HG02943 (cell line): ENCODE results near the gene NYAP2.

Experiments used
- ATAC-seq: cut with Tn5 transposase; IDR thresholded peaks from one replicate; pipeline ENCODE4 v1.9.1; 2021; ENCODE audit warnings: mild to moderate bottlenecking, low read depth, moderate library complexity; ENCODE audit not compliant: unreplicated experiment

NYAP2 gene

GRCh38 chr2:225425284-225425683, 25.8 kb downstream of the NYAP2 start:
- ATAC-seq: no peak

DNA sequence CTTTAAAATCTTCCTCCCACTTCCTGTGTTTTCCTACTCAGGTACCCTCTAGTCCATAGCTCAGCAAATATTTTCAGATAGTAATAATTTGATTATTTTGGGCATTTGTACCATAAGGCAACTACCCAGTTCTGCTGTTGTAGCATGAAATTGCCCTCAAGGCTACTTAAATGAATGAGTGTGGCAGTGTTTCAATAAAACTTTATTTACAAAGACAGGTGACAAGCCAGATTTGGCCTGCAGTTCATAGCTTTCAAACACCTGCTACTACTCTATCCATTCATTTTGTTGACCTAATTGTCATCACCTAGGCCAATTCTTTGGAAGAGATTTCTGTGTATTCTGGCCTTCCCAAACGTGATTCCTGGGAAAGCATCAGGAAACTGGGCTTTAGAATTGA, 28.9 kb downstream of the NYAP2 start:
- ATAC-seq: no peak

DNA sequence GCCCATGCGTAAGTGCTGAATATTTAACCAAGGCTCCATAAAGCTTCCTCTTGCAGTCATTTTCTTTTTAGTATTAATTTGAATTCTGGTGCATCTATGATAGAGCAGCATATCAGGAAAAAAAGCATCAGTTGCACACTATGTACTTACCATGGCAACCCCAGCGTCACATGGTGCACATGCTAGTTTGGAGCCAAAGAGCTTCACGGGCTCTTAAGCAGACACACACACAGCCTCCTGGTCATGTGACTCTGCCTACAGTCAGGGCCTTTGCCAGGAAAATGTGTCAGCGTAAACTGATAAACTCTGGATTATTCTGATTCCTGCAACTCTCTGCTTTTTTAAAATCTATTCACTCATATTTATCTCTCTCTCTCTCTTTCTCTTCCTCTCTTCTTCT, 30.2 kb downstream of the NYAP2 start:
- ATAC-seq: no peak

DNA sequence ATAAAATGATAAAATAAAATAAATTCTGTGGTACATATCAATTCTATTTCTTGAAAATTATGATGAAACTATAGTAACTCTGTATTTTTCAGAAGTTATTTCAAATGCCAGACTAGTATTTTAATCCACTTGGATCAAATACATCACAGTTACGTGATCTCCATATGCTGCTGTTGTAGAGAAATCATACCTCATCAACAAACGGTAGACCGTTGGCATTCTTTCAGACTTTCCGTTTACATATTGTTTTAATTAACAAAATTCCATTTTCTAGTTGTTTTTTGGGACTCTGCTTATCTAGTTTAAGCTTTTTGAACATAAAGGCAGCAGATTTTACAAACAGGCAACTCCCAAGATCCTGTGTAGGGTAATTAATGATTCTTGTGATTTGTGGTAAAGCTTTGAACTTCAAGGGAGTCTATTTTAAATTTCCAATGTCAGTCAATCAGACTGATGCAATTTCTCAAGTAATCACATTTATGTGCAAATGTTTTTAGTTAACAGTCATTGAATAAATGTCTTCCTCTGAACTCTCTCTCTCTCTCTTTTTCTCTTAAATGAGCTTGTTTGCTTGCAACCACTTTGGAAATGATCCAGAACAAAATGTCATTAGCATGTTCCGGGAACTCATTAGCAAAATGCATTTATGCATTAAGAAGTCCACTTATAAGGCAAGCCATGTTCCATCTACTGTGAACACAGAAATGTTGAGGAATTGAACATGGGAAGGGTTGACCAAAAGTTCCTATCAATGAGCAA, 31.8 kb downstream of the NYAP2 start:
- no peak for ATAC-seq

- no peak for ATAC-seq
Observed at GRCh38 chr2:225434014-225434413, 34.5 kb downstream of the NYAP2 start.

DNA sequence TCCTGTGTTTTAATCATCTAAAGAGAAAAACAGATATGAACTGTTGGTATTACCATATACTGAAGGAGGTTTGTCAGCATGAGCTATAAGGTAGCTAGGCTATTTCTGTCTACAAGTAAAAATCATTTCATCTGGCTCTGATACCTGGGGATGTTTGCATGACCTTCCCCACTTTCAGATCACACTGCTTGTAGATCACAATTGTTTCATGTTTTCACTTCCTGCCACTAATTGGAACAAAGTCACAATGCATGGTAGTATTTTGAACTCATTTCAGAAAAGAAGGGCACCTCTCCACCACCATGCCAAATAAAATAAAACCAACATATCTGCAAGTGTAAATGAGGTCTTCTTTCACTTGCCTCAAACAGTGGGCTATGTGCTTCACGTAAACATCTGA, 37.8 kb downstream of the NYAP2 start:
- ATAC-seq: no peak

DNA sequence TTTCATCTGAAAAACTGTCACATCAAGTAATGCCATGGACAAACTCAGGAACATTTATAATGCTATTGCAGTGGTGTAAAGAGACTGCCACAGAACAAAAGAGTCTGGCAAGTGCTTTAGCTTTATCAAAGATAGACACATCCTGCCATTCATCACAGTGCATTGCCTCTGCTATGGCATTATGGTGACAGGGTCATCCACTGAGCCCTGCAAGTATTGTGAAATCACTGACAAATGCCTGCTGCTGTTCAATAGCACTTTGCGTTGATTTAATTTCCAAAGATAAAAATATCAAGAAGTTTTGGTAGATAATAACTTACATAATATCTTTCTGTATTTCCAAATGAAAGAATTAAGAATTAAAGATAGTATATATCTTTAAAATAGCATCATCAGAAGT, 38.7 kb downstream of the NYAP2 start:
- no peak for ATAC-seq

DNA sequence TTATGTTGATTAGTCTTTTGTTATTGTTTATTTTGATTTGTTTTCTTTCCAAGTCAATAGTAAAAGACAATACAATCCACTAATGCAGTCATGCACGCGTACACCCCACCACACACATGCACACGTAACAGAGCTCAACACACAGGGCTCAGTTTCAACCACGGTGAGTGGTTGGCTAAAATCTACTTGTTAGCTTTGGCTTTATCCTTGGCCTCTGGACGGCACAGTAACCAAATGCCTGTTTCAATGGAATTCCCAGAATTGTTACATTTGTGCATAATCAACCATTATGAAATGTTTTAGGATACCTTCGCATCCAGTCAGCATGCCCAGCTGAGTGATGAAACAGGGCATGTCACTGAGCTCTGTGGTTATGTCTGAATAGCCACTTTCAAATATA, 53.2 kb downstream of the NYAP2 start:
- no peak for ATAC-seq

DNA sequence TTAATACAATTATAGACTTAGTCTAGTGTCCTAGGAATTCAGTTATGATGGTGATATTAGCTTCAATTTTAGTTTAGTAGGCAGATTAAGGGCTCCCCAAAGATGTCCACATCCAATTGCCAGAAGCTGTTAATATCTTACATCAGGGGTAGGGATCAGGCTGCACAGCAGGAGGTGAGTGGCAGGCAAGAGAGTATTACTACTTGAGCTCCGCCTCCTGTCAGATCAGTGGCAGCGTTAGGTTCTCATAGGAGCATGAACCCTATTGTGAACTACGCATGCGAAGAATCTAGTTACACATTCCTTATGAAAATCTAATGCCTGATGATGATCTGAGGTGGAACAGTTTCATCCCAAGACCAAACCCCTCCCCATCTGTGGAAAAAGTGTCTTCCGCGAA, 54.9 kb downstream of the NYAP2 start:
- no peak for ATAC-seq

GRCh38 chr2:225456619-225457260, 57.2 kb downstream of the NYAP2 start:
- no peak for ATAC-seq

- ATAC-seq: no peak
Observed at GRCh38 chr2:225457482-225457881, 58.0 kb downstream of the NYAP2 start.

GRCh38 chr2:225458431-225459117, 59.1 kb downstream of the NYAP2 start:
- ATAC-seq: peak; percentile 74

- no peak for ATAC-seq
Observed at GRCh38 chr2:225462417-225462816, 62.9 kb downstream of the NYAP2 start.

- ATAC-seq: no peak
Observed at GRCh38 chr2:225462945-225463344, 63.4 kb downstream of the NYAP2 start.

- ATAC-seq: no peak
Observed at GRCh38 chr2:225463449-225463848, 63.9 kb downstream of the NYAP2 start.

DNA sequence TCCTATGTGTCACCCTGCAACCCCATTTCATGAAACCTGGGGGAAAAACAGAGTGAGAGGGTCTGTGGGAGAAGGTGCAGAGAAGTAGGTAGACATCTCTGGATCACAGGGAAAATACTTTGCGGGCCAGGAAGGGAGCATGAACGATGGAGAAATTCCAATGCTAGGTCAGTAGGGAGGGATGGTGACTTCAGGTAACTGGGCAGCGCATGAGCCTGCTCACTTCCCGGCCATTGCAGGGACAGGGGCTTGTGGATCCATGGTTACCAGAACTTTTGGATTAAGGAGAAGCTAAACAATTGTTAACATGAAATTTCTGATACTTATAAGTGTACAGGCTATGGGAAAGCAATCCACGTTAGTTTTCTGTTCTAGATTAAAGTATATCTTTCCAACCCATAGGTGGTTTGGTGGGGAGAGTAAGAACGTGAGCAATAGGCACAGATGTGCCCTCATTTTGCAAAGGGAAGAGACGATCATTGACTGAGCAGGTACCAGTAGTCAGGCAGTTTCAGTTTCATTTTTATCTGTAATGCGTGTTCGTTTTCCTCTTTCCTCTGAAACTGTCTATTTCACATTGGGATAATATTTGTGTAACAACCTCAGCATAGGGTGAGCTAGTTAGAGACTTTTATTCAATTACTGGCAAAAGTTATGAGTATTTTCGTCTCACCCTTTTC, 65.0 kb downstream of the NYAP2 start:
- peak; percentile 88 for ATAC-seq

DNA sequence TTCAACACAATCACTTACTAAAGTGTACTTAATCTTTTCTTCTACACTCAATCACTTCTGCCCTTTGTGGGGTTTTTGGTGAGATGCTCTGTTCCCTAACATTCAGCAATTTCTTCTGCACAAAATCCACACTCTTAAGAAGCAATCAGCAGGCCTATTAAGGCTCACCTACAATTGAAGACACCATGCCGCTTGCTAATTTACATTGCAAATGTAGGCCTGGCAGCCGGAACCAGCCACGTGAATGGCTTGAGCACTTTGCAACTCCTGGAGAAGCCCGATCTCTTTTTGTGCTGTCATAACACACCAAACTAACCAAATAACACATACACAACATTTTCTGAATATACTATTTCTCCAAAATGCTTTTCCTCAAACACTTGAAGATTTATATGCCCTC, 66.3 kb downstream of the NYAP2 start:
- no peak for ATAC-seq

DNA sequence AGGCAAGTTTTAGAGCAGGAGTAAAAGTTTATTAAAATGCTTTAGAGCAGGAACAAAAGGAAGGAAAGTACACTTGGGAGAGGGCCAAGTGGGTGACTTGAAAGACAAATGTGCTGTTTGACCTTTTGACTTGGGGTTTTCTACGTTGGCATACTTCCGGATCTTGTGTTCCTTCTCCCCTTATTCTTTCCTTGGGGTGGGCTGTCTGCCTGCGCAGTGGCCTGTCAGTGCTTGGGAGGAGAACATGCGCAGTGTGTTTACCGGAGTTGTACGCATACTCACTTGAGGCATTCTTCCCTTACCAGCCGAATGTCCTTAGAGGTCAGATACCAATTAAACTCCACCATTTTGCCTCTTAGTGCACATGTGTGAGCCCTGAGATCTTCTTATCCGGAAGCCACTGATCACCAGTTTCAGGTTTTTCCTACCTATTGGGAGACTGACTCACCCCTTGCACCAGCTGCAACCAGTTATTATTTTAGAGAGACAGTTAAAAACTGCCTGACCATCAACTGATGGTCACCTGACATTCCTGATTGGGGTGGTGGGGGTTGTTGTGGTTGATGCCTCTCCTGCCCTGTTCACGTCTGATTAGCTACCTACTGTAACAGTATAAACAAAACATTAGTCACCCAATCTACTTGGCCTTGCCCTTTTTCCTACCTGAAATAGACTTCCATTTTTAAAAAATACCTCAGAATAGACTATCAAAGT, 67.5 kb downstream of the NYAP2 start:
- ATAC-seq: no peak

DNA sequence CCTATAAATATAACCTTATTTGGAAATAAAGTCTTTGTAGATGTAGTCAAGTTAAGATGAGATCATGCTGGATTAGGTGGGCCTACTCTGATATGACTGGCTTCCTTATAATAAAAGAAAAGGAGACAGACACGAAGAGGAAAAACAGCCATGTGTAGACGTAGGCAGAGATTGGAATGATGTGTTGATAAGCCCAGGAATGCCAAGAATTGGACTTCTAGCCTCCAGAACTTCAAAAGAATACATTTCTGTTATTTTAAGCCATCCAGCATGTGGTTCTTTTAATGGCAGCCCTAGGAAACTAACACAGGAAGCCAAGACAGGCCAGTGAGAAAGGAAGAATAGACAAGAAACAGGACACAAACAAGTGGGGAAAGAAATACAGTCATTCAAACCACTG, 68.6 kb downstream of the NYAP2 start:
- no peak for ATAC-seq

GRCh38 chr2:225471039-225471438, 71.5 kb downstream of the NYAP2 start:
- no peak for ATAC-seq

- ATAC-seq: no peak
Observed at GRCh38 chr2:225471482-225471881, 72.0 kb downstream of the NYAP2 start.
